Activated T-helper 17 cell treated with anti-CD3 and anti-CD28 coated beads, Interleukin-2, amount 50 U/mL, for 72 hours (primary cell): ENCODE results near the gene SIRT6. TPM values are rescaled to one million over a fixed set of nuclear protein-coding genes. Genes with fewer than 3 reads are reported as not detected.
"Not testable (repeated sequence)": the region's sequence is repeated elsewhere in the genome, so short reads cannot be mapped to it uniquely, and the experiment has no call there.

Source experiments
- ATAC-seq: fragments of 150-1000 bp; cut with Tn5 transposase; replicated peaks from 2 replicates; pipeline ENCODE4 v1.10.0; 2021; ENCODE audit warnings: mild to moderate bottlenecking, moderate library complexity
- H3K27ac Mint-ChIP-seq: one replicate; pipeline ENCODE4 v1.8.0; 2022; ENCODE audit warnings: mixed read lengths
- H3K27me3 Mint-ChIP-seq: one replicate; pipeline ENCODE4 v1.8.0; 2022; ENCODE audit warnings: mixed read lengths
- H3K36me3 Mint-ChIP-seq: one replicate; pipeline ENCODE4 v1.8.0; 2022; ENCODE audit warnings: low read depth, mild to moderate bottlenecking, mixed read lengths
- H3K4me1 Mint-ChIP-seq: one replicate; pipeline ENCODE4 v1.8.0; 2022; ENCODE audit warnings: mixed read lengths
- H3K4me3 Mint-ChIP-seq: one replicate; pipeline ENCODE4 v1.8.0; 2022; ENCODE audit warnings: mild to moderate bottlenecking, mixed read lengths
- H3K9me3 Mint-ChIP-seq: one replicate; pipeline ENCODE4 v1.8.0; 2022; ENCODE audit warnings: mixed read lengths
- total RNA-seq, 2 donors: library from RNA; stranded (reverse); gene quantifications; one replicate each; pipeline ENCODE4 v1.2.3, GENCODE V29; 2022

The SIRT6 gene
- 10 to 100 TPM; 37.9 to 38.9 TPM for total RNA-seq

GRCh38 chr19:4182084-4182810, at the start of gene SIRT6, which contains the start of gene ANKRD24:
Gene SIRT6, minus strand, starts transcription at chr19:4182563. Its CDS starts 24 bp downstream, at chr19:4182539.
Gene ANKRD24, plus strand, starts transcription at chr19:4182689. Its CDS starts 3,737 bp downstream, at chr19:4186426.
- H3K27me3 Mint-ChIP-seq = no peaks in the 10 kb centered on the region
- no peaks in the 10 kb centered on the region for H3K9me3 Mint-ChIP-seq
- H3K4me1 Mint-ChIP-seq = peaks cover 18% of the 10 kb centered on the region
- ATAC-seq = peak; percentile 95
- peak within 1 kb of the TSS; percentile 98 for H3K27ac Mint-ChIP-seq
- H3K36me3 Mint-ChIP-seq = peaks cover 46% of the 10 kb centered on the region
- peak within 1 kb of the TSS; percentile 98 for H3K4me3 Mint-ChIP-seq

- not testable (repeated sequence) for H3K36me3 Mint-ChIP-seq, H3K9me3 Mint-ChIP-seq, H3K4me1 Mint-ChIP-seq, ATAC-seq, H3K27ac Mint-ChIP-seq, H3K27me3 Mint-ChIP-seq, H3K4me3 Mint-ChIP-seq
Measured at GRCh38 chr19:4232139-4232538, 49.8 kb upstream of the SIRT6 start.

GRCh38 chr19:4231521-4231920, 49.2 kb upstream of the SIRT6 start:
- not testable (repeated sequence) for H3K27me3 Mint-ChIP-seq, H3K36me3 Mint-ChIP-seq, H3K9me3 Mint-ChIP-seq, H3K4me3 Mint-ChIP-seq, ATAC-seq, H3K27ac Mint-ChIP-seq, H3K4me1 Mint-ChIP-seq

- H3K27me3 Mint-ChIP-seq = peaks cover 10% of the 10 kb centered on the region
- H3K4me3 Mint-ChIP-seq, H3K4me1 Mint-ChIP-seq, H3K27ac Mint-ChIP-seq, H3K9me3 Mint-ChIP-seq, ATAC-seq, H3K36me3 Mint-ChIP-seq: not testable (repeated sequence)
Measured at GRCh38 chr19:4230237-4230636, 47.9 kb upstream of the SIRT6 start.

- Mint-ChIP-seq H3K9me3 (no peaks in the 10 kb centered on the region), H3K36me3 (no peaks in the 10 kb centered on the region), H3K27ac (no peak within 1 kb of the TSS), H3K4me1 (peaks cover 4% of the 10 kb centered on the region), H3K27me3 (peaks cover 10% of the 10 kb centered on the region), H3K4me3 (no peak within 1 kb of the TSS)
- ATAC-seq = peak; percentile 91
Measured at GRCh38 chr19:4229179-4229931, 47.0 kb upstream of the SIRT6 start, which contains the start of gene EBI3. Gene EBI3, plus strand, starts transcription at chr19:4229523. Its CDS starts 28 bp downstream, at chr19:4229551.

- Mint-ChIP-seq H3K4me1 (peaks cover 4% of the 10 kb centered on the region), H3K4me3 (no peak overlapping the region), H3K27me3 (peaks cover 10% of the 10 kb centered on the region), H3K9me3 (no peaks in the 10 kb centered on the region), H3K36me3 (no peaks in the 10 kb centered on the region), H3K27ac (no peak overlapping the region)
- ATAC-seq = no peak
Measured at GRCh38 chr19:4228765-4229178, 46.4 kb upstream of the SIRT6 start.

GRCh38 chr19:4227771-4228170, 45.4 kb upstream of the SIRT6 start:
- H3K4me3 Mint-ChIP-seq = no peak overlapping the region
- H3K4me1 Mint-ChIP-seq = no peaks in the 10 kb centered on the region
- H3K36me3 Mint-ChIP-seq = no peaks in the 10 kb centered on the region
- H3K27ac Mint-ChIP-seq = no peak overlapping the region
- no peak for ATAC-seq
- H3K27me3 Mint-ChIP-seq = peaks cover 4% of the 10 kb centered on the region
- no peaks in the 10 kb centered on the region for H3K9me3 Mint-ChIP-seq

- ATAC-seq = no peak
- no peaks in the 10 kb centered on the region for H3K4me1 Mint-ChIP-seq
- H3K27me3 Mint-ChIP-seq = peaks cover 4% of the 10 kb centered on the region
- no peaks in the 10 kb centered on the region for H3K9me3 Mint-ChIP-seq
- no peak overlapping the region for H3K27ac Mint-ChIP-seq
- no peak overlapping the region for H3K4me3 Mint-ChIP-seq
- H3K36me3 Mint-ChIP-seq = no peaks in the 10 kb centered on the region
Measured at GRCh38 chr19:4225885-4226284, 43.5 kb upstream of the SIRT6 start.

GRCh38 chr19:4224470-4224869, 42.1 kb upstream of the SIRT6 start:
- no peaks in the 10 kb centered on the region for H3K9me3 Mint-ChIP-seq
- no peaks in the 10 kb centered on the region for H3K36me3 Mint-ChIP-seq
- H3K27ac Mint-ChIP-seq = no peak overlapping the region
- H3K4me1 Mint-ChIP-seq = no peaks in the 10 kb centered on the region
- no peak for ATAC-seq
- peaks cover 4% of the 10 kb centered on the region for H3K27me3 Mint-ChIP-seq
- H3K4me3 Mint-ChIP-seq = no peak overlapping the region

GRCh38 chr19:4220188-4220587, 37.8 kb upstream of the SIRT6 start:
- Mint-ChIP-seq H3K4me1 (no peaks in the 10 kb centered on the region), H3K4me3 (no peak overlapping the region)
- no peak for ATAC-seq

GRCh38 chr19:4218523-4218922, 36.2 kb upstream of the SIRT6 start:
- H3K27ac Mint-ChIP-seq, ATAC-seq, H3K36me3 Mint-ChIP-seq, H3K27me3 Mint-ChIP-seq, H3K9me3 Mint-ChIP-seq, H3K4me1 Mint-ChIP-seq, H3K4me3 Mint-ChIP-seq: not testable (repeated sequence)

More at GRCh38 chr19:4220188-4220587, 37.8 kb upstream of the SIRT6 start:
- Mint-ChIP-seq H3K36me3 (no peaks in the 10 kb centered on the region), H3K9me3 (no peaks in the 10 kb centered on the region), H3K27ac (no peak overlapping the region), H3K27me3 (no peaks in the 10 kb centered on the region)

GRCh38 chr19:4217429-4218264, 35.3 kb upstream of the SIRT6 start:
- Mint-ChIP-seq H3K36me3 (no peaks in the 10 kb centered on the region), H3K27me3 (no peaks in the 10 kb centered on the region), H3K27ac (no peak overlapping the region), H3K4me3 (no peak overlapping the region), H3K4me1 (peaks cover 9% of the 10 kb centered on the region), H3K9me3 (no peaks in the 10 kb centered on the region)
- no peak for ATAC-seq

GRCh38 chr19:4216846-4217245, 34.5 kb upstream of the SIRT6 start:
- Mint-ChIP-seq H3K4me1 (peaks cover 9% of the 10 kb centered on the region), H3K27me3 (peaks cover 3% of the 10 kb centered on the region), H3K36me3 (no peaks in the 10 kb centered on the region), H3K27ac (no peak overlapping the region), H3K4me3 (no peak overlapping the region), H3K9me3 (no peaks in the 10 kb centered on the region)
- no peak for ATAC-seq

- no peak for ATAC-seq
- H3K4me1 Mint-ChIP-seq = peaks cover 9% of the 10 kb centered on the region
Measured at GRCh38 chr19:4215807-4216206, 33.4 kb upstream of the SIRT6 start.

More at GRCh38 chr19:4215807-4216206, 33.4 kb upstream of the SIRT6 start:
- Mint-ChIP-seq H3K9me3 (no peaks in the 10 kb centered on the region), H3K4me3 (no peak overlapping the region), H3K27ac (no peak overlapping the region), H3K27me3 (peaks cover 3% of the 10 kb centered on the region), H3K36me3 (no peaks in the 10 kb centered on the region)
